Lower leg skin (tissue), 4 donors: Measurements from ENCODE around the gene WDR54. TPM values are rescaled to one million over a fixed set of nuclear protein-coding genes. Genes with fewer than 3 reads are reported as not detected.
"Not testable (repeated sequence)": the region's sequence is repeated elsewhere in the genome, so short reads cannot be mapped to it uniquely, and the experiment has no call there.

Experiments used
- DNase-seq, 2 donors: peaks; one replicate each; pipeline ENCODE4 v3.0.0-alpha.2; 2019; ENCODE audit warnings: low spot score in 2 of 2
- H3K4me3 ChIP-seq: fragments of 200-600 bp; sonication (generic); 2 replicates; pipeline ENCODE4 v1.5.1; 2017; ENCODE audit warnings: mild to moderate bottlenecking, low read depth; ENCODE audit not compliant: poor library complexity, severe bottlenecking
- CTCF ChIP-seq, 3 donors: fragments of 450-650 bp; IDR thresholded peaks; one replicate each; pipeline ENCODE4 v1.5.1; 2016; ENCODE audit warnings: antibody characterized with exemption in 3 of 3, mild to moderate bottlenecking in 3 of 3, moderate library complexity in 2 of 3
- POLR2A ChIP-seq, 2 donors: fragments of 450-650 bp; IDR thresholded peaks; one replicate each; pipeline ENCODE4 v1.6.1; 2016 to 2017; ENCODE audit warnings: antibody characterized with exemption in 2 of 2, mild to moderate bottlenecking in 1 of 2, moderate library complexity in 1 of 2
- WGBS, 2 donors: methylation state at CpG; one replicate each; pipeline ENCODE4 v1.1.5; 2018; 5-methylcytosine and 5-hydroxymethylcytosine counted together
- intact Hi-C: fragments of 100-400 bp; cut with DNase I; formaldehyde crosslinking; loops from one replicate; pipeline ENCODE4 v1.15.0; 2023; ENCODE audit warnings: low total_unique reads
- total RNA-seq, 4 donors: library from RNA; depleted of rRNA; stranded (reverse); fragments of >200 nt; gene quantifications; one replicate each; pipeline ENCODE4 v1.1.0, GENCODE V29; 2016

Gene WDR54
- total RNA-seq, 4 donors from 2014 or later: 5.5 to 13.3 (median 8.0) TPM

- 20 to 30% methylated on average over 14 of the region's 14 CpGs for WGBS, 2 donors
These were observed 18.4 kb downstream of the WDR54 start for GRCh38 chr2:74439803-74440377.

GRCh38 chr2:74440378-74441169, 19.0 kb downstream of the WDR54 start:
- TF ChIP-seq POLR2A (IDR thresholded peaks at IDR 0.05) (no peak), CTCF (IDR thresholded peaks at IDR 0.05) (no peak)
- peak overlapping the region; percentile 24 for H3K4me3 ChIP-seq
- DNase-seq: peak; percentile 74 to 97
- intact Hi-C loops: no loop called here
- WGBS, 2 donors: 6 to 9% methylated on average over 29 to 42 of the region's 45 CpGs

More at GRCh38 chr2:74439803-74440377, 18.4 kb downstream of the WDR54 start:
- H3K4me3 ChIP-seq: peak overlapping the region; percentile 24
- peak; percentile 50 to 92 for DNase-seq
- TF ChIP-seq CTCF (IDR thresholded peaks at IDR 0.05): no peak
- TF ChIP-seq POLR2A (IDR thresholded peaks at IDR 0.05): no peak
- intact Hi-C loops: no loop called here

- WGBS, 2 donors: 17 to 29% methylated on average over 28 to 29 of the region's 33 CpGs
- peak overlapping the region; percentile 24 for H3K4me3 ChIP-seq
- no peak for DNase-seq
- intact Hi-C loops: no loop called here
- TF ChIP-seq POLR2A (IDR thresholded peaks at IDR 0.05) (no peak), CTCF (IDR thresholded peaks at IDR 0.05) (no peak)
These were observed 19.7 kb downstream of the WDR54 start for GRCh38 chr2:74441170-74441689.

- peak in 1 of 2 donors; percentile 89 for DNase-seq
- TF ChIP-seq CTCF (IDR thresholded peaks at IDR 0.05) (no peak), POLR2A (IDR thresholded peaks at IDR 0.05) (no peak)
- H3K4me3 ChIP-seq: peak within 1 kb of the TSS; percentile 24
- 12 to 20% methylated on average over 25 to 56 of the region's 75 CpGs for WGBS, 2 donors
- intact Hi-C loops: no loop called here
These were observed 20.4 kb downstream of the WDR54 start, which contains the start of gene RTKN for GRCh38 chr2:74441690-74442482. Gene RTKN, minus strand, starts transcription at chr2:74441937. Its CDS starts 121 bp downstream, at chr2:74441816.

GRCh38 chr2:74442483-74443297, 21.2 kb downstream of the WDR54 start:
- 90 to 91% methylated on average over 16 of the region's 16 CpGs for WGBS, 2 donors
- H3K4me3 ChIP-seq, intact Hi-C loops, DNase-seq: not testable (repeated sequence)
